GM19240 (cell line): ENCODE measurements around the gene ZNF804B.

Source experiments
- DNase-seq: peaks from one replicate; pipeline ENCODE4 v3.0.0; 2011; ENCODE audit warnings: low spot score; ENCODE audit not compliant: insufficient read length

Gene ZNF804B

GRCh38 chr7:88759230-88760135 lies at the start of gene ZNF804B:
ZNF804B (plus strand) TSS chr7:88759700; CDS start chr7:88759977, 277 bp downstream.
- DNase-seq = no peak

GRCh38 chr7:88735920-88736319 lies 23.6 kb upstream of the ZNF804B start:
- DNase-seq = no peak

- no peak for DNase-seq
Measured at GRCh38 chr7:88737632-88738031, 21.9 kb upstream of the ZNF804B start.

GRCh38 chr7:88746126-88746525 lies 13.4 kb upstream of the ZNF804B start:
- DNase-seq = no peak

- DNase-seq = no peak
Measured at GRCh38 chr7:88756802-88757201, 2.7 kb upstream of the ZNF804B start.

GRCh38 chr7:88757371-88757770 lies 2.1 kb upstream of the ZNF804B start:
- DNase-seq = no peak

- DNase-seq = no peak
Measured at GRCh38 chr7:88758381-88759229, 895 bp upstream of the ZNF804B start.

- DNase-seq = no peak
Measured at GRCh38 chr7:88760136-88760515, 626 bp downstream of the ZNF804B start.

GRCh38 chr7:88761779-88762178 lies 2.3 kb downstream of the ZNF804B start:
- no peak for DNase-seq

- no peak for DNase-seq
Measured at GRCh38 chr7:88771417-88771816, 11.9 kb downstream of the ZNF804B start.

GRCh38 chr7:88772776-88773175 lies 13.3 kb downstream of the ZNF804B start:
- no peak for DNase-seq

GRCh38 chr7:88775838-88776237 lies 16.3 kb downstream of the ZNF804B start:
- no peak for DNase-seq

- no peak for DNase-seq
Measured at GRCh38 chr7:88787777-88788176, 28.3 kb downstream of the ZNF804B start.

GRCh38 chr7:88789480-88790064 lies 30.1 kb downstream of the ZNF804B start:
- DNase-seq = no peak

- no peak for DNase-seq
Measured at GRCh38 chr7:88791891-88792290, 32.4 kb downstream of the ZNF804B start.

GRCh38 chr7:88792361-88792760 lies 32.9 kb downstream of the ZNF804B start:
- DNase-seq = no peak

- no peak for DNase-seq
Measured at GRCh38 chr7:88795553-88795952, 36.1 kb downstream of the ZNF804B start, which contains the start of gene TEX47. TEX47 (minus strand) TSS chr7:88795737; CDS start chr7:88794942, 795 bp downstream.

GRCh38 chr7:88801046-88801445 lies 41.5 kb downstream of the ZNF804B start:
- no peak for DNase-seq

- DNase-seq = no peak
Measured at GRCh38 chr7:88806280-88807037, 47.0 kb downstream of the ZNF804B start.

- no peak for DNase-seq
Measured at GRCh38 chr7:88818552-88818951, 59.1 kb downstream of the ZNF804B start.

- no peak for DNase-seq
Measured at GRCh38 chr7:88826222-88826621, 66.7 kb downstream of the ZNF804B start.
